CD14-positive monocyte (primary cell): Measurements from ENCODE around the gene MYH9. TPM values are rescaled to one million over a fixed set of nuclear protein-coding genes. Genes with fewer than 3 reads are reported as not detected.
A peak's percentile ranks its signal among the peaks of the same experiment; 100 is the strongest.

Source experiments
- DNase-seq, 3 donors: peaks; one replicate each; pipeline ENCODE4 v3.0.0-alpha.2; 2011 to 2022
- H2AFZ ChIP-seq: 2 replicates; pipeline ENCODE4 v1.6.0; 2012; ENCODE audit warnings: mild to moderate bottlenecking, low read depth, low read length, inconsistent platforms; ENCODE audit not compliant: insufficient read depth, poor library complexity, severe bottlenecking
- H3K27ac ChIP-seq, 2 donors: 1 replicate in 1 of 2; 2 replicates in 1 of 2; pipeline ENCODE4 v1.5.1; 2012 to 2013; ENCODE audit warnings: low read length in 2 of 2, control low read depth in 1 of 2, inconsistent platforms in 1 of 2, low read depth in 1 of 2, mild to moderate bottlenecking in 1 of 2
- H3K27me3 ChIP-seq, 2 donors: one replicate each; pipeline versions ENCODE4 v1.6.0 to v1.6.1; 2011 to 2013; ENCODE audit warnings: low read length in 2 of 2; ENCODE audit not compliant: control insufficient read depth in 2 of 2, insufficient read depth in 2 of 2
- H3K36me3 ChIP-seq, 2 donors: replicated peaks in 1 of 2; 1 replicate in 1 of 2; 2 replicates in 1 of 2; pipeline versions ENCODE4 v1.5.1 to v1.6.1; 2012 to 2013; ENCODE audit warnings: low read length in 2 of 2, control low read depth in 1 of 2, inconsistent platforms in 1 of 2, mild to moderate bottlenecking in 1 of 2; ENCODE audit not compliant: insufficient read depth in 2 of 2, control insufficient read depth in 1 of 2
- H3K4me1 ChIP-seq, 2 donors: 1 replicate in 1 of 2; 2 replicates in 1 of 2; pipeline versions ENCODE4 v1.5.1 to v1.6.1; 2012 to 2013; ENCODE audit warnings: low read length in 2 of 2, control low read depth in 1 of 2, inconsistent platforms in 1 of 2, mild to moderate bottlenecking in 1 of 2, moderate library complexity in 1 of 2; ENCODE audit not compliant: insufficient read depth in 2 of 2, control insufficient read depth in 1 of 2
- H3K4me2 ChIP-seq: replicated peaks from 2 replicates; pipeline ENCODE3; 2012; ENCODE audit warnings: low read length, moderate library complexity, mild to moderate bottlenecking; ENCODE audit not compliant: poor library complexity, severe bottlenecking; ENCODE audit errors: extremely low read depth
- H3K4me3 ChIP-seq, 3 experiments: fragments of 200-600 bp in 1 of 3; sonication (generic) in 1 of 3; replicated peaks in 1 of 3; 1 replicate in 2 of 3; 2 replicates in 1 of 3; pipeline ENCODE4 v1.5.1; 2011 to 2013; ENCODE audit warnings: low read length in 3 of 3, mild to moderate bottlenecking in 3 of 3, control low read depth in 2 of 3, low read depth in 2 of 3, inconsistent platforms in 1 of 3, moderate library complexity in 1 of 3
- H3K79me2 ChIP-seq: 2 replicates; pipeline ENCODE4 v1.6.0; 2012; ENCODE audit warnings: mild to moderate bottlenecking, control low read depth, inconsistent platforms, low read length, moderate library complexity; ENCODE audit not compliant: insufficient read depth
- H3K9ac ChIP-seq: 2 replicates; pipeline ENCODE4 v1.6.0; 2017; ENCODE audit warnings: low read length, mild to moderate bottlenecking; ENCODE audit not compliant: insufficient read depth, poor library complexity, severe bottlenecking
- H3K9me3 ChIP-seq, 2 donors: replicated peaks in 1 of 2; 1 replicate in 1 of 2; 2 replicates in 1 of 2; pipeline versions ENCODE4 v1.5.1 to v1.6.1; 2012 to 2013; ENCODE audit warnings: low read length in 2 of 2, control low read depth in 1 of 2; ENCODE audit not compliant: control insufficient read depth in 1 of 2, insufficient read depth in 1 of 2
- H4K20me1 ChIP-seq: 2 replicates; pipeline ENCODE4 v1.6.0; 2012; ENCODE audit warnings: mild to moderate bottlenecking, low read length, control low read depth, moderate library complexity; ENCODE audit not compliant: insufficient read depth
- H3K27ac Mint-ChIP-seq, 7 donors: one replicate each; pipeline ENCODE4 v1.8.0; 2020; ENCODE audit warnings: mild to moderate bottlenecking in 7 of 7, mixed read lengths in 7 of 7, moderate library complexity in 6 of 7, inconsistent platforms in 2 of 7
- H3K27me3 Mint-ChIP-seq, 3 donors: one replicate each; pipeline ENCODE4 v1.8.0; 2021 to 2022; ENCODE audit warnings: low read depth in 3 of 3, mild to moderate bottlenecking in 3 of 3, mixed read lengths in 3 of 3, moderate library complexity in 3 of 3, inconsistent platforms in 1 of 3
- H3K36me3 Mint-ChIP-seq, 2 donors: one replicate each; pipeline ENCODE4 v1.8.0; 2020; ENCODE audit warnings: mixed read lengths in 2 of 2, inconsistent platforms in 1 of 2, mild to moderate bottlenecking in 1 of 2
- H3K4me1 Mint-ChIP-seq: one replicate; pipeline ENCODE4 v1.8.0; 2020; ENCODE audit warnings: mild to moderate bottlenecking, mixed read lengths
- H3K4me3 Mint-ChIP-seq, 2 donors: one replicate each; pipeline ENCODE4 v1.8.0; 2020; ENCODE audit warnings: mild to moderate bottlenecking in 2 of 2, mixed read lengths in 2 of 2, moderate library complexity in 1 of 2
- H3K9me3 Mint-ChIP-seq, 7 donors: one replicate each; pipeline ENCODE4 v1.8.0; 2020 to 2022; ENCODE audit warnings: mixed read lengths in 7 of 7, mild to moderate bottlenecking in 6 of 7, moderate library complexity in 6 of 7, inconsistent platforms in 2 of 7
- WGBS: methylation state at CpG from one replicate; pipeline ENCODE4 v1.1.5; 2013; ENCODE audit warnings: missing lambda C conversion rate; ENCODE audit not compliant: insufficient coverage; 5-methylcytosine and 5-hydroxymethylcytosine counted together
- intact Hi-C, 2 donors: fragments of 100-400 bp; cut with micrococcal nuclease; formaldehyde crosslinking; loops; one replicate each; pipeline versions ENCODE4 v1.15.0 to v1.15.1; 2023
- polyA plus RNA-seq, 3 donors: library from polyadenylated mRNA; depleted of rRNA in 1 of 3; unstranded in 2 of 3; stranded (reverse) in 1 of 3; fragments of 300-500 nt in 2 of 3; fragments of >200 nt in 1 of 3; fragmentation: Illumina TruSeq in 2 of 3; gene quantifications; 1 replicate in 2 of 3; 2 replicates in 1 of 3; pipeline ENCODE4 v1.2.3, GENCODE V29; 2012 to 2021
- TF ChIP-seq, protein P1 (sequence below): fragments of 200-600 bp; IDR thresholded peaks from one replicate; pipeline ENCODE4 v1.8.0; 2022; ENCODE audit warnings: antibody characterized with exemption, mild to moderate bottlenecking

Gene MYH9
- polyA plus RNA-seq, 3 donors: 35.6 to 163 (median 79.5) TPM

DNA sequence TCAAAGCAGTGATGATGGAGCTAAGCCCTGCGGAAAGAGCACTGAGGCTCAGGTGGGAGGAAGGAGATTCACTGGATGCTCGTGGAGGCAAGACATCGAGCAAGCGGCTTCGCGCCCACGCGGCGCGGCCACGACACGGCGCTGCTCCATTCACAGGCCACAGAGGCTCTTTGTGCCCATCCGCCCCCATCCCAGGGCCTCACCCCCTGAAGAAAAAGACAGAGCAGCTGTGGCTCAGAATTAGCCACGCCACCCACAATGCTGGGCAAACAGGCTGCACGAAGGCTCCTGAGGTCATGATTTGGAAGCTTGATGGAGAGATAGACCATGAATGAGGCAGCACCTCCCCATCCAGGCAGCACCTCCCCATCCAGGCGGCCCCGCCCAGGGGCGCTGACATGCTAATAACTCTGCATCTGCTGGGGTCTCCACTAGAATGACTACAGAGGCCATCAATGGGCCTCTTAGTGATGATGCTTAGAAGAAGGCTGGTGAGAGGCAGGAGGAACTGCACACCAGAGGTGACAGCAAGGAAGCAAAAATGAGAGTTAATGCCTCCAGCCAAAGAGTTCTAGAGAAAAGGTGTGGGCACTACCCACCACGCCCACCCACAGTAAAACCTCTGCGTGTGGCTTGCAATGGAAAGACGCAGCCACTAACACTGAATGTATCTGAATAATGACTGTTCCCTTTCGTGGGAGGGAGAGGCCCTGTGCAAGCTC is 43.5 kb downstream of the MYH9 start:
- Mint-ChIP-seq H3K4me1 (peaks cover 20% of the 10 kb centered on the region), H3K36me3 (peaks cover 65 to 96% of the 10 kb centered on the region in 2 donors), H3K27me3 (peaks cover 0 to 3% (median 1%) of the 10 kb centered on the region in 3 donors), H3K27ac (peak overlapping the region in 5 of 7 donors; percentile 59 to 84 (median 80)), H3K4me3 (no peak overlapping the region), H3K9me3 (no peaks in the 10 kb centered on the region)
- TF ChIP-seq, protein P1, sequence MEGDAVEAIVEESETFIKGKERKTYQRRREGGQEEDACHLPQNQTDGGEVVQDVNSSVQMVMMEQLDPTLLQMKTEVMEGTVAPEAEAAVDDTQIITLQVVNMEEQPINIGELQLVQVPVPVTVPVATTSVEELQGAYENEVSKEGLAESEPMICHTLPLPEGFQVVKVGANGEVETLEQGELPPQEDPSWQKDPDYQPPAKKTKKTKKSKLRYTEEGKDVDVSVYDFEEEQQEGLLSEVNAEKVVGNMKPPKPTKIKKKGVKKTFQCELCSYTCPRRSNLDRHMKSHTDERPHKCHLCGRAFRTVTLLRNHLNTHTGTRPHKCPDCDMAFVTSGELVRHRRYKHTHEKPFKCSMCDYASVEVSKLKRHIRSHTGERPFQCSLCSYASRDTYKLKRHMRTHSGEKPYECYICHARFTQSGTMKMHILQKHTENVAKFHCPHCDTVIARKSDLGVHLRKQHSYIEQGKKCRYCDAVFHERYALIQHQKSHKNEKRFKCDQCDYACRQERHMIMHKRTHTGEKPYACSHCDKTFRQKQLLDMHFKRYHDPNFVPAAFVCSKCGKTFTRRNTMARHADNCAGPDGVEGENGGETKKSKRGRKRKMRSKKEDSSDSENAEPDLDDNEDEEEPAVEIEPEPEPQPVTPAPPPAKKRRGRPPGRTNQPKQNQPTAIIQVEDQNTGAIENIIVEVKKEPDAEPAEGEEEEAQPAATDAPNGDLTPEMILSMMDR: no peak
- intact Hi-C loops: no loop called here
- Histone ChIP-seq H3K4me1 (no peaks in the 10 kb centered on the region), H3K9me3 (no peaks in the 10 kb centered on the region), H3K27ac (peak overlapping the region in 1 of 2 donors; percentile 26), H3K79me2 (peaks cover 98% of the 10 kb centered on the region), H3K36me3 (peaks cover 72 to 88% of the 10 kb centered on the region in 2 donors), H3K27me3 (no peaks in the 10 kb centered on the region), H4K20me1 (peaks cover 98% of the 10 kb centered on the region), H3K9ac (no peak overlapping the region), H3K4me2 (no peak overlapping the region), H3K4me3 (no peak overlapping the region), H2AFZ (no peak overlapping the region)
- 97% methylated on average over 17 of the region's 23 CpGs for WGBS
- no peak for DNase-seq

DNA sequence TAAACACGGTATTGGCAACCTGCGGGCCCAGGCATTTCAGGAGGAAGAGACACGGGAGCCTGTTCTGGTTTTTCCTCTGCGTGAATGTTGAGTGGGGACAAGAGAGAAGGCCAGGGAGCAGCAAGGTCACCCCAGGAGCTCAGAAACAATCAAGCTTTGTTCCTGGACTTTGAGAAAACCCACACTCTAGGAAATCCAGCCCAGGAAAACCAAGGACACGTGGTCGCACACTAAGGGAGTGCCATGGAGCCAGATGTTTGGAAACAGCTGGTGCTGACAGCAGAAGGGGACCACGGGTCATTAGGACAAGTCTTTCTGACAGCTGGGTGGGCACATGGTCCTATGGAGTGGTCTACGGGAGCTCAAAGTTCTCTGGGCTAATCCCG is 44.1 kb downstream of the MYH9 start:
- peaks cover 98% of the 10 kb centered on the region for H3K79me2 ChIP-seq
- H3K36me3 Mint-ChIP-seq: peaks cover 65 to 96% of the 10 kb centered on the region in 2 donors
- H3K4me1 ChIP-seq: no peaks in the 10 kb centered on the region
- H2AFZ ChIP-seq: no peak overlapping the region
- H3K27ac Mint-ChIP-seq: peak overlapping the region in 6 of 7 donors; percentile 50 to 71 (median 64)
- H3K36me3 ChIP-seq: peaks cover 75 to 88% of the 10 kb centered on the region in 2 donors
- intact Hi-C loops: no loop called here
- H3K27ac ChIP-seq: peak overlapping the region in 1 of 2 donors; percentile 26
- DNase-seq: no peak
- no peak overlapping the region for H3K4me3 Mint-ChIP-seq
- H3K9me3 ChIP-seq: no peaks in the 10 kb centered on the region
- H3K4me1 Mint-ChIP-seq: peaks cover 18% of the 10 kb centered on the region
- TF ChIP-seq, protein P1: no peak
- H4K20me1 ChIP-seq: peaks cover 98% of the 10 kb centered on the region
- no peaks in the 10 kb centered on the region for H3K27me3 ChIP-seq
- 100% methylated on average over 2 of the region's 9 CpGs for WGBS
- H3K4me2 ChIP-seq: no peak overlapping the region
- peaks cover 0 to 1% (median 1%) of the 10 kb centered on the region in 3 donors for H3K27me3 Mint-ChIP-seq
- H3K9ac ChIP-seq: no peak overlapping the region
- H3K9me3 Mint-ChIP-seq: no peaks in the 10 kb centered on the region
- no peak overlapping the region for H3K4me3 ChIP-seq
